Upper lobe of left lung (tissue), 6 donors: ENCODE measurements around the gene FANCD2OS. TPM values are rescaled to one million over a fixed set of nuclear protein-coding genes. Genes with fewer than 3 reads are reported as not detected.
A peak's percentile ranks its signal among the peaks of the same experiment; 100 is the strongest.

Experiments used
- ATAC-seq, 2 donors: fragments of 200-7000 bp; cut with Tn5 transposase; one replicate each; pipeline ENCODE4 v1.9.1; 2022; ENCODE audit warnings: mild to moderate bottlenecking in 2 of 2, moderate library complexity in 2 of 2; ENCODE audit not compliant: low FRiP score in 2 of 2
- DNase-seq, 2 donors: peaks; one replicate each; pipeline ENCODE4 v3.0.0-alpha.2; 2019 to 2020
- H3K27ac ChIP-seq, 4 donors: fragments of 200-600 bp; sonication (generic); one replicate each; pipeline ENCODE4 v1.5.1; 2016 to 2019
- H3K27me3 ChIP-seq, 4 donors: fragments of 200-600 bp; sonication (generic); one replicate each; pipeline ENCODE4 v1.5.1; 2017 to 2019
- H3K36me3 ChIP-seq, 4 donors: fragments of 200-600 bp; sonication (generic); one replicate each; pipeline ENCODE4 v1.5.1; 2016 to 2019
- H3K4me1 ChIP-seq, 4 donors: fragments of 200-600 bp; sonication (generic); one replicate each; pipeline ENCODE4 v1.5.1; 2018 to 2019
- H3K4me3 ChIP-seq, 4 donors: fragments of 200-600 bp; sonication (generic); one replicate each; pipeline ENCODE4 v1.5.1; 2017 to 2019; ENCODE audit warnings: mild to moderate bottlenecking in 2 of 4, moderate library complexity in 1 of 4
- H3K9me3 ChIP-seq, 4 donors: fragments of 200-600 bp; sonication (generic); one replicate each; pipeline ENCODE4 v1.5.1; 2018 to 2019
- EP300 ChIP-seq, 4 donors: sonication (generic); formaldehyde crosslinking; IDR thresholded peaks; one replicate each; pipeline ENCODE4 v1.5.1; 2017; ENCODE audit warnings: antibody characterized with exemption in 4 of 4, control low read depth in 2 of 4
- POLR2A ChIP-seq, 4 donors: fragments of 450-650 bp; IDR thresholded peaks; one replicate each; pipeline ENCODE4 v1.5.1; 2016 to 2017; ENCODE audit warnings: antibody characterized with exemption in 4 of 4, mild to moderate bottlenecking in 2 of 4
- POLR2AphosphoS5 ChIP-seq, 2 donors: sonication (generic); formaldehyde crosslinking; IDR thresholded peaks; one replicate each; pipeline ENCODE4 v1.5.1; 2017; ENCODE audit warnings: antibody characterized with exemption in 2 of 2
- WGBS, 2 donors: methylation state at CpG; one replicate each; pipeline ENCODE4 v1.1.5; 2017 to 2018; 5-methylcytosine and 5-hydroxymethylcytosine counted together
- total RNA-seq, 6 donors: library from RNA; depleted of rRNA in 4 of 6; stranded (reverse); fragments of >200 nt in 4 of 6; gene quantifications; one replicate each; pipeline versions ENCODE4 v1.1.0 to v1.2.1, GENCODE V29; 2016 to 2021
- TF ChIP-seq, protein P1 (sequence below), 6 experiments: fragments of 450-650 bp in 4 of 6; fragments of 200-600 bp in 2 of 6; sonication (generic) in 2 of 6; IDR thresholded peaks; one replicate each; pipeline ENCODE4 v1.5.1; 2016 to 2019; ENCODE audit warnings: antibody characterized with exemption in 6 of 6
- donor health status: DM: no; HTN: no; CAD: no; lungs with moderate emphysema.
- donor health status: DM: no; HTN: yes; CAD: no; lungs with severe emphysema.

The FANCD2OS gene
- total RNA-seq, 6 donors from 2014 or later = not detected

DNA sequence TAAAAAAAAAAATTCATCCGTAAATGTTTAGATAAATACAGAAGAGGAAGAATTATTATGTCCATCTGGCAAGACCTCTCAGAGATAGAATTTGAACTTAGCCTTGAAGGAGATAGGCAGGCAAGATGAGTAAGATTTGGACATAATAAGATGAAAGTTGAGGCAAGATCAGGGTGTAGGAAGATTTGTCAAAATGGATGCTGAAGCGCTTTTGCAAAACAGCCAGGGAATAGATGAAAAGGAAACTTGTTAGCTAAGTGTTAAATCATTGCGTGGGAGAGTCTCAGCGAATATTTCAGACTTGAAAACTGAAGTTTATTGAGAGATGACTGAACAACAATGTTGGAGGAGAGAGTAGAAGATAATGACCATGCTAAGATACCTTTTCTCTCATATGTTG is 14.7 kb upstream of the FANCD2OS start:
- peaks cover 4 to 10% (median 7%) of the 10 kb centered on the region in 4 donors for H3K4me1 ChIP-seq
- peaks cover 8 to 53% (median 27%) of the 10 kb centered on the region in 4 donors for H3K36me3 ChIP-seq
- no peak overlapping the region for H3K27ac ChIP-seq
- TF ChIP-seq POLR2AphosphoS5 (IDR thresholded peaks at IDR 0.05) = no peak
- no peak for TF ChIP-seq EP300 (IDR thresholded peaks at IDR 0.05)
- TF ChIP-seq POLR2A (IDR thresholded peaks at IDR 0.05) = no peak
- TF ChIP-seq, protein P1, sequence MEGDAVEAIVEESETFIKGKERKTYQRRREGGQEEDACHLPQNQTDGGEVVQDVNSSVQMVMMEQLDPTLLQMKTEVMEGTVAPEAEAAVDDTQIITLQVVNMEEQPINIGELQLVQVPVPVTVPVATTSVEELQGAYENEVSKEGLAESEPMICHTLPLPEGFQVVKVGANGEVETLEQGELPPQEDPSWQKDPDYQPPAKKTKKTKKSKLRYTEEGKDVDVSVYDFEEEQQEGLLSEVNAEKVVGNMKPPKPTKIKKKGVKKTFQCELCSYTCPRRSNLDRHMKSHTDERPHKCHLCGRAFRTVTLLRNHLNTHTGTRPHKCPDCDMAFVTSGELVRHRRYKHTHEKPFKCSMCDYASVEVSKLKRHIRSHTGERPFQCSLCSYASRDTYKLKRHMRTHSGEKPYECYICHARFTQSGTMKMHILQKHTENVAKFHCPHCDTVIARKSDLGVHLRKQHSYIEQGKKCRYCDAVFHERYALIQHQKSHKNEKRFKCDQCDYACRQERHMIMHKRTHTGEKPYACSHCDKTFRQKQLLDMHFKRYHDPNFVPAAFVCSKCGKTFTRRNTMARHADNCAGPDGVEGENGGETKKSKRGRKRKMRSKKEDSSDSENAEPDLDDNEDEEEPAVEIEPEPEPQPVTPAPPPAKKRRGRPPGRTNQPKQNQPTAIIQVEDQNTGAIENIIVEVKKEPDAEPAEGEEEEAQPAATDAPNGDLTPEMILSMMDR (IDR thresholded peaks at IDR 0.05) = no peak
- 84 to 87% methylated on average over 4 of the region's 4 CpGs for WGBS, 2 donors
- H3K27me3 ChIP-seq = no peaks in the 10 kb centered on the region
- DNase-seq (no peak), ATAC-seq (no peak)
- H3K4me3 ChIP-seq = no peak overlapping the region
- H3K9me3 ChIP-seq = no peaks in the 10 kb centered on the region

DNA sequence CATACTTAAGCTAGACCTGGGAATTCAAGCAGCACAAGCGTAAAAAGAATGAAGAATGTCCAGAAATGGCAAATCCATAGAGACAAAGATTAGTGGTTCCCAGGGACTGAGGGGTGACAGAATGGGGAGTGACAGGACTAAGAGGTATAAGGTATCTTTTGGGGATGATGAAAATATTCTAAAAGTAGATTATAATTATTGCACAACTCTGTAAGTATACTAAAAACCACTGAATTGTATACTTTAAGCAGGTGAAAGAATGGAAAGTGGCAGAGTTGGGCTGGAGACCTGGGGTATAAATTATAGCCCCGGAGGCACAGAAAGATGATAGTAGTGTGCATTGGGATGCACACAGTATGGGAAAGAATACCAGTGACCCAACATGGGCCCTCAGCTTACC is 13.0 kb upstream of the FANCD2OS start:
- H3K4me1 ChIP-seq = peaks cover 18 to 27% (median 23%) of the 10 kb centered on the region in 4 donors
- ATAC-seq (no peak), DNase-seq (no peak)
- TF ChIP-seq, protein P1 (IDR thresholded peaks at IDR 0.05) = no peak
- TF ChIP-seq POLR2A (IDR thresholded peaks at IDR 0.05) (no peak), EP300 (IDR thresholded peaks at IDR 0.05) (no peak), POLR2AphosphoS5 (IDR thresholded peaks at IDR 0.05) (no peak)
- 93 to 96% methylated on average over 2 of the region's 2 CpGs for WGBS, 2 donors
- H3K27me3 ChIP-seq = no peaks in the 10 kb centered on the region
- H3K27ac ChIP-seq = no peak overlapping the region
- H3K4me3 ChIP-seq = no peak overlapping the region
- peaks cover 3 to 37% (median 11%) of the 10 kb centered on the region in 4 donors for H3K36me3 ChIP-seq
- H3K9me3 ChIP-seq = no peaks in the 10 kb centered on the region

DNA sequence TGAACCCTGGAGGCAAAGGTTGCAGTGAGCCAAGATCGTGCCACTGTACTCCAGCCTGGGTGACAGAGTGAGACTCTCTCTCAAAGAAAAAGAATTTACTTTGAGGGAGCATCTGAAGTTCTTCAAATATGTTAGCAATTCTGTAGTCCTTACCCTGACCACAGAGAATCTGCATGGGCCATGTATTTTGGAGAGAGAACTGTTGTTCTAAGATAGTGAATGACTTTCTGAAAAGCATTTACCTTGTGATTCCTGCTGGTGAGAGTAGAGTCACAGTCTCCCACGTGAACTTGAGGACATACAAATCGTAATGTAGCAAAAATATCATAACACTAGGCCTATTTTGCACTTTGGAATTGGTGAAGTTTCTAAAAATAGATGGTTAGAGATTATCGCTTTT is 11.3 kb upstream of the FANCD2OS start:
- 82 to 86% methylated on average over 4 of the region's 4 CpGs for WGBS, 2 donors
- no peak for ATAC-seq
- no peaks in the 10 kb centered on the region for H3K9me3 ChIP-seq

DNA sequence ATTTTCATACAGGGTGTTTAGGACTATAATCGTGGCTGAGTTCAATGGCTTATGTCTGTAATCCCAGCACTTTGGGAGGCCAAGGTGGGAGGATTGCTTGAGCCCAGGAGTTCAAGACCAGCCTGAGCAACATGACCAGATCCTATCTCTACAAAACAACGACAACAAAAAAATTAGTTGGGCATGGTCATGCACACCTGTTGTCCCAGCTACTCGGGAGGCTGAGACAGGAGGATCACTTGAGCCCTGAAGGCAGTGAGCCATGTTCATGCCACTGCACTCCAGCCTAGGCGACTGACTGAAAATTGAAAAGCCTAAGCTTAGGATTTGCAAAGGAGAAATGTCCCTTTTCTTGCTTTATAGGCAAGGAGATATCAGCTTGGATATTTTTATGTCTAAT is 8.9 kb upstream of the FANCD2OS start:
- no peak overlapping the region for H3K27ac ChIP-seq
- H3K9me3 ChIP-seq = no peaks in the 10 kb centered on the region
- H3K4me1 ChIP-seq = peaks cover 15 to 36% (median 24%) of the 10 kb centered on the region in 4 donors
- H3K27me3 ChIP-seq = no peaks in the 10 kb centered on the region
- TF ChIP-seq EP300 (IDR thresholded peaks at IDR 0.05) = no peak
- TF ChIP-seq POLR2A (IDR thresholded peaks at IDR 0.05) = no peak
- WGBS, 2 donors = 87 to 92% methylated on average over 4 of the region's 4 CpGs
- DNase-seq = no peak
- peak overlapping the region in 1 of 4 donors; percentile 92 for H3K4me3 ChIP-seq
- ATAC-seq = no peak
- peaks cover 0 to 21% (median 2%) of the 10 kb centered on the region in 4 donors for H3K36me3 ChIP-seq

More for the DNA sequence above, 11.3 kb upstream of the FANCD2OS start:
- Histone ChIP-seq H3K4me3 (no peak overlapping the region), H3K4me1 (peaks cover 15 to 35% (median 24%) of the 10 kb centered on the region in 4 donors), H3K27ac (no peak overlapping the region), H3K36me3 (peaks cover 0 to 22% (median 2%) of the 10 kb centered on the region in 4 donors), H3K27me3 (no peaks in the 10 kb centered on the region)
- no peak for DNase-seq
- TF ChIP-seq POLR2AphosphoS5 (IDR thresholded peaks at IDR 0.05) (no peak), POLR2A (IDR thresholded peaks at IDR 0.05) (no peak), EP300 (IDR thresholded peaks at IDR 0.05) (no peak)
- TF ChIP-seq, protein P1 (IDR thresholded peaks at IDR 0.05) = no peak

DNA sequence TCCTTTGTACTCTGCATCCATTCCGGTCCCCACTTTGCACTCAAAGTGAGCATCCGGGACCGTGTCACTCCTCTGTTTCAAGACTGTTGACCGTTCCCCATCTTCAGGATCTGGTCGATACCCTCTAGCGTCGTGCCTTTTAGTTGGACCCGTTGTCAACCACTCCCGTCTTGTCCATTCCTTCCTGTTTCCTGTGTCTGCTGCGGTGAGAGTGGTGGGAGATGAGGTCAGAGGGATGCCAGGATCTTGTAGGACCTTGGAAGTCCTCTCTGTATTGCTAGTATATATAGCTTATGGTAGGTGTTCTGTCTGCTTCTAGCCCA is 8.0 kb upstream of the FANCD2OS start:
- peak overlapping the region; percentile 87 to 99 (median 95) for H3K4me3 ChIP-seq
- H3K27ac ChIP-seq = peak overlapping the region; percentile 84 to 90 (median 85)
- H3K9me3 ChIP-seq = no peaks in the 10 kb centered on the region
- H3K36me3 ChIP-seq = peaks cover 0 to 17% (median 2%) of the 10 kb centered on the region in 4 donors
- no peak for DNase-seq
- 1% methylated on average over 10 of the region's 10 CpGs for WGBS, 2 donors
- ATAC-seq = peak; percentile 31 to 36
- H3K4me1 ChIP-seq = peaks cover 15 to 36% (median 24%) of the 10 kb centered on the region in 4 donors
- no peaks in the 10 kb centered on the region for H3K27me3 ChIP-seq
- TF ChIP-seq, protein P1 (IDR thresholded peaks at IDR 0.05) = no peak
- no peak for TF ChIP-seq EP300 (IDR thresholded peaks at IDR 0.05)
- TF ChIP-seq POLR2A (IDR thresholded peaks at IDR 0.05) = no peak
- no peak for TF ChIP-seq POLR2AphosphoS5 (IDR thresholded peaks at IDR 0.05)
